Activated naive CD8-positive, alpha-beta T cell treated with anti-CD3 and anti-CD28 coated beads, Interleukin-2, amount 50 U/mL, for 24 hours (primary cell): ENCODE data around the gene WDR77.

Source experiments
- ATAC-seq: fragments of 150-1000 bp; cut with Tn5 transposase; one replicate; pipeline ENCODE4 v1.10.0; 2021
- DNase-seq: peaks from one replicate; pipeline ENCODE4 v3.0.0; 2021
- H3K27ac Mint-ChIP-seq: one replicate; pipeline ENCODE4 v1.8.0; 2021; ENCODE audit warnings: mild to moderate bottlenecking, mixed read lengths
- H3K27me3 Mint-ChIP-seq: one replicate; pipeline ENCODE4 v1.8.0; 2021; ENCODE audit warnings: mixed read lengths
- H3K36me3 Mint-ChIP-seq: one replicate; pipeline ENCODE4 v1.8.0; 2021; ENCODE audit warnings: low read depth, mixed read lengths
- H3K4me1 Mint-ChIP-seq: one replicate; pipeline ENCODE4 v1.8.0; 2021; ENCODE audit warnings: mixed read lengths
- H3K4me3 Mint-ChIP-seq: one replicate; pipeline ENCODE4 v1.8.0; 2021; ENCODE audit warnings: mild to moderate bottlenecking, moderate library complexity, mixed read lengths
- H3K9me3 Mint-ChIP-seq: one replicate; pipeline ENCODE4 v1.8.0; 2021; ENCODE audit warnings: mixed read lengths

WDR77 gene

DNA sequence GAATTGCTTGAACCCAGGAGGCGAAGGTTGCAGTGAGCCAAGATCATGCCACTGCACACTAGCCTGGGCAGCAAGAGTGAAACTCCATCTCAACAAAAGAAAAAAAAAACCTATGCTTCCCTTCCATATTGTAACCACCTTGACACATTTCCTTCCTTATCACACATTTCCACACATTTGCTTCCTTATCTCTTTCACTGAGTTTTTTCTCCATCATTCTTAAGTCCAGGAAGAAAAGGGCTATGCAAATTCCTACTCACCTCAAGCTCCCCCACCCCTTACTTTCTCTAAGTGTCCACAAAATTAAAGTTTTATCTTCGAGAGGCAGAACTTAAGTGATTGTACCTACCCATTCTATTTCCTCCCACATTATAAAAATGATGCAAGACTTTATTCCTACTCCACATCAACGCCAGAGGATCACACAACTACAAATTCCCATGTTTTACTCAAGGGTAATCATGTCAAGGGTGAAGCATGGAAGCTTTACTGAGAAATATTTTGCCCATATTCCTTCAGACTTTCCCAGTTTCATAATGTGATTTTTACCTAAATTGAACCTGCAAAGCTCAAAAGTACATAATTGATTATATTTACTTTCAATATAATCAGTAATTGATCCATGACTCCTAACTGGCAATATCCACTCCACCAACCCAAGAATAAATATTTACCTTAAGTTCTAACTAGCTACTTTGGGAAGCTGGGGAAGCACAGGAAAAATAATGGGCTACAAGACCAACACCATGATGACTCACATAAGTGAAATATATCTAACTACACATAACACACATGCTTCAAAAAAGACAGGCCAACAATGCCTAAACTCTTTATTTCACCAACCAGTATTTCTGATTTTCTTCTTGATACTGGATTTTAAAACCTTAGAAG lies 9.3 kb downstream of the WDR77 start:
- Mint-ChIP-seq H3K36me3 (peaks cover 61% of the 10 kb centered on the region), H3K4me3 (no peak overlapping the region), H3K27me3 (no peaks in the 10 kb centered on the region), H3K9me3 (no peaks in the 10 kb centered on the region), H3K27ac (peak overlapping the region; percentile 54), H3K4me1 (peaks cover 26% of the 10 kb centered on the region)
- no peak for DNase-seq
- ATAC-seq, result no peak

- H3K27ac Mint-ChIP-seq, result no peak overlapping the region
- ATAC-seq, result no peak
- H3K36me3 Mint-ChIP-seq, result peaks cover 33% of the 10 kb centered on the region
- no peaks in the 10 kb centered on the region for H3K27me3 Mint-ChIP-seq
- H3K4me1 Mint-ChIP-seq, result peaks cover 3% of the 10 kb centered on the region
- H3K9me3 Mint-ChIP-seq, result no peaks in the 10 kb centered on the region
- H3K4me3 Mint-ChIP-seq, result no peak overlapping the region
- no peak for DNase-seq
These were observed 12.3 kb downstream of the WDR77 start for GRCh38 chr1:111436726-111437125.

GRCh38 chr1:111424281-111424680 lies 24.8 kb downstream of the WDR77 start:
- Mint-ChIP-seq H3K36me3 (no peaks in the 10 kb centered on the region), H3K9me3 (no peaks in the 10 kb centered on the region), H3K4me3 (no peak overlapping the region), H3K4me1 (peaks cover 3% of the 10 kb centered on the region), H3K27ac (no peak overlapping the region), H3K27me3 (no peaks in the 10 kb centered on the region)
- DNase-seq (no peak), ATAC-seq (no peak)

GRCh38 chr1:111422546-111423391 lies 26.3 kb downstream of the WDR77 start:
- no peak for ATAC-seq
- H3K4me3 Mint-ChIP-seq, result no peak overlapping the region
- no peak overlapping the region for H3K27ac Mint-ChIP-seq
- no peaks in the 10 kb centered on the region for H3K4me1 Mint-ChIP-seq
- no peaks in the 10 kb centered on the region for H3K27me3 Mint-ChIP-seq
- DNase-seq, result no peak
- no peaks in the 10 kb centered on the region for H3K9me3 Mint-ChIP-seq
- no peaks in the 10 kb centered on the region for H3K36me3 Mint-ChIP-seq

- H3K27me3 Mint-ChIP-seq, result no peaks in the 10 kb centered on the region
- no peak overlapping the region for H3K4me3 Mint-ChIP-seq
- H3K36me3 Mint-ChIP-seq, result peaks cover 2% of the 10 kb centered on the region
These were observed 28.7 kb downstream of the WDR77 start for GRCh38 chr1:111420377-111420776.

GRCh38 chr1:111419037-111419436 lies 30.0 kb downstream of the WDR77 start:
- Mint-ChIP-seq H3K27ac (no peak overlapping the region), H3K4me1 (no peaks in the 10 kb centered on the region), H3K4me3 (no peak overlapping the region), H3K9me3 (no peaks in the 10 kb centered on the region), H3K36me3 (peaks cover 4% of the 10 kb centered on the region), H3K27me3 (no peaks in the 10 kb centered on the region)
- no peak for DNase-seq
- no peak for ATAC-seq

More at GRCh38 chr1:111420377-111420776, 28.7 kb downstream of the WDR77 start:
- ATAC-seq (no peak), DNase-seq (no peak)
- no peak overlapping the region for H3K27ac Mint-ChIP-seq
- no peaks in the 10 kb centered on the region for H3K9me3 Mint-ChIP-seq
- H3K4me1 Mint-ChIP-seq, result no peaks in the 10 kb centered on the region

DNA sequence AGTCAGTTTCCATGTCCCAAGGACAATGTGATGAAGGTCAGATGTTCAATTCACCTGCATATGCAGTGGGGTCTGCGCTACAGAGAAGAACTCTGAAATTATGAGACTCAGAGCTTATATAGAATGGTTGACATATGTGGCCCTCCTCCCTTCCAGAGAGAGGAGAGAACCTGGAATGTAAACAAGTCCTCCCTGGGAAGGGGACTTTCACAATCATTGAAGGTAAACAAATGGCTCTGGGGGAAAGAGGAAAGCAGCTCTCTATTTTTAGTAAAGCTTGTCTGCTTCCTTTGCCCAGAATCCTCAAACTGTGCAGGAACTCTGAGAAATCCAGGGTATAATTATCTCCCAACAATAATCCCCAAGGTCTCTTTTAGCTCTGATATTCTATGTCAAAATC lies 31.3 kb downstream of the WDR77 start:
- Mint-ChIP-seq H3K36me3 (peaks cover 4% of the 10 kb centered on the region), H3K27me3 (no peaks in the 10 kb centered on the region), H3K9me3 (no peaks in the 10 kb centered on the region), H3K4me3 (no peak overlapping the region), H3K27ac (no peak overlapping the region), H3K4me1 (no peaks in the 10 kb centered on the region)
- no peak for ATAC-seq
- no peak for DNase-seq

GRCh38 chr1:111415461-111415860 lies 33.6 kb downstream of the WDR77 start:
- Mint-ChIP-seq H3K27ac (no peak overlapping the region), H3K36me3 (peaks cover 4% of the 10 kb centered on the region), H3K4me1 (no peaks in the 10 kb centered on the region), H3K27me3 (no peaks in the 10 kb centered on the region), H3K9me3 (no peaks in the 10 kb centered on the region), H3K4me3 (no peak overlapping the region)
- DNase-seq, result no peak
- ATAC-seq, result no peak

DNA sequence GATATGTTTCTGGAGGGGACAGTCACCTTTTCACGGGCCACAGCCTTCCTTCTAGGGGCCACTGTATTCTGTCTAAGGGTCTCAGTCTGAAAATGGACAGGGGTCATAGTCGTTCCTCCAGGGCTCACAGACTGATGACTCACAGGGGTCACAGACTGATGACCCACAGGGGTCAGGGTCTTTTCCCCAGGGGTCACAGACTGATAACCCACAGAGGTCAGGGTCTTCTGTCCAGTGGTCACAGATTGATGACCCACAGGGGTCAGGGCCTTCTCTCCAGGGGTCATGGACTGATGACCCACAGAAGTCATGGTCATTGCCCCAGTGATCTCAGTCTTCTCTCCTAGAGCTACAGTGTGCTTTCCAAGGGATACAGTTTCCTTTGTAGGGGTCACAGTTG lies 34.3 kb downstream of the WDR77 start:
- Mint-ChIP-seq H3K27ac (no peak overlapping the region), H3K4me3 (no peak overlapping the region), H3K27me3 (no peaks in the 10 kb centered on the region), H3K4me1 (no peaks in the 10 kb centered on the region), H3K9me3 (no peaks in the 10 kb centered on the region), H3K36me3 (peaks cover 4% of the 10 kb centered on the region)
- ATAC-seq (no peak), DNase-seq (no peak)

GRCh38 chr1:111412839-111413238 lies 36.2 kb downstream of the WDR77 start:
- Mint-ChIP-seq H3K9me3 (no peaks in the 10 kb centered on the region), H3K27me3 (no peaks in the 10 kb centered on the region), H3K4me1 (no peaks in the 10 kb centered on the region), H3K27ac (no peak overlapping the region), H3K36me3 (peaks cover 4% of the 10 kb centered on the region), H3K4me3 (no peak overlapping the region)
- DNase-seq, result no peak
- no peak for ATAC-seq

DNA sequence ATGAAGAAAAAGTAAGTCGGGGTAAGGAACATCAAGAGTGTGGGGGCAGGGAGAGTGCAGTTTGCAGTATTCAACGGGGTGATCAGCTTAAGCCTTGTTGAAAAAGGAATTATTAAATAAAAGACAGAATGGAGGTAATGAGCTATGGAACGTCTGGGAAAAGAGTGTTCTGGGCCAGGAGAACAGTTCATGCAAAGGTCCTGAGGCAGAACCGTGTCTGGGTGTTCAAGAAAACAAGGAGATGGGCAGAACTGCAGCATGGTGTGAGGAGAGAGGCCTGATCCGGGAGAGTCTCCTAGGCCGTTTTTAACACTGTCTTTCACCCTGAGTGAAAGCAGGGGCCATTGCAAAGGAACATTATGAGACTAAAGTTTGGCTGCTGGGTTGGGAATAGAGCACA lies 41.8 kb downstream of the WDR77 start:
- no peaks in the 10 kb centered on the region for H3K9me3 Mint-ChIP-seq
- no peak overlapping the region for H3K4me3 Mint-ChIP-seq
- DNase-seq, result no peak
- no peaks in the 10 kb centered on the region for H3K27me3 Mint-ChIP-seq
- ATAC-seq, result no peak
- peaks cover 30% of the 10 kb centered on the region for H3K4me1 Mint-ChIP-seq
- no peaks in the 10 kb centered on the region for H3K36me3 Mint-ChIP-seq
- no peak overlapping the region for H3K27ac Mint-ChIP-seq

GRCh38 chr1:111406321-111406768 lies 42.7 kb downstream of the WDR77 start:
- peak; percentile 86 for ATAC-seq
- H3K9me3 Mint-ChIP-seq, result no peaks in the 10 kb centered on the region
- no peak overlapping the region for H3K27ac Mint-ChIP-seq
- no peaks in the 10 kb centered on the region for H3K27me3 Mint-ChIP-seq
- peak; percentile 14 for DNase-seq
- H3K4me1 Mint-ChIP-seq, result peaks cover 36% of the 10 kb centered on the region
- no peaks in the 10 kb centered on the region for H3K36me3 Mint-ChIP-seq
- no peak overlapping the region for H3K4me3 Mint-ChIP-seq

- Mint-ChIP-seq H3K27me3 (no peaks in the 10 kb centered on the region), H3K27ac (no peak overlapping the region), H3K9me3 (no peaks in the 10 kb centered on the region), H3K4me1 (peaks cover 40% of the 10 kb centered on the region), H3K36me3 (no peaks in the 10 kb centered on the region), H3K4me3 (no peak overlapping the region)
- ATAC-seq, result no peak
- DNase-seq, result no peak
These were observed 44.5 kb downstream of the WDR77 start for GRCh38 chr1:111404588-111404987.

- Mint-ChIP-seq H3K27me3 (no peaks in the 10 kb centered on the region), H3K4me1 (peaks cover 41% of the 10 kb centered on the region), H3K36me3 (no peaks in the 10 kb centered on the region), H3K4me3 (no peak overlapping the region), H3K27ac (no peak overlapping the region), H3K9me3 (peaks cover 4% of the 10 kb centered on the region)
- peak; percentile 86 for ATAC-seq
- no peak for DNase-seq
These were observed 47.0 kb downstream of the WDR77 start for GRCh38 chr1:111402083-111402482.
